T-cell (primary cell): ENCODE results near the gene COL4A3. TPM values are rescaled to one million over a fixed set of nuclear protein-coding genes. Genes with fewer than 3 reads are reported as not detected.

Source experiments
- ATAC-seq, 4 experiments: fragments of 200-7000 bp in 3 of 4; fragments of 150-1000 bp in 1 of 4; cut with Tn5 transposase; replicated peaks in 1 of 4; 1 replicate in 3 of 4; 2 replicates in 1 of 4; pipeline ENCODE4 v1.10.0; 2021; ENCODE audit warnings: moderate library complexity in 3 of 4, mild to moderate bottlenecking in 2 of 4, moderate number of reproducible peaks in 1 of 4
- CTCF ChIA-PET, 2 donors: fragments of 300-600 bp; sonication (Branson Sonifier 250); formaldehyde crosslinking; loops; one replicate each; lab custom pipeline; 2022; ENCODE audit warnings: antibody characterized with exemption in 2 of 2; lab: Charles Lee
- POLR2A ChIA-PET, 2 donors: fragments of 300-600 bp; sonication (Branson Sonifier 250); formaldehyde crosslinking; loops; one replicate each; lab custom pipeline; 2022; ENCODE audit warnings: antibody characterized with exemption in 2 of 2; lab: Charles Lee
- DNase-seq, 35 experiments: peaks; one replicate each; pipeline versions ENCODE4 v3.0.0 to v3.0.0-alpha.2; 2013 to 2023
- H3K27ac ChIP-seq: one replicate; pipeline ENCODE4 v1.5.1; 2013; ENCODE audit warnings: low read length
- H3K27me3 ChIP-seq, 2 experiments: replicated peaks in 1 of 2; 1 replicate in 1 of 2; 2 replicates in 1 of 2; pipeline versions ENCODE4 v1.6.1 to v1.7.0; 2013; ENCODE audit warnings: low read length in 1 of 2, mixed read lengths in 1 of 2; ENCODE audit not compliant: control insufficient read depth in 2 of 2, insufficient read depth in 2 of 2; ENCODE audit errors: extremely low read depth in 1 of 2
- H3K36me3 ChIP-seq, 2 donors: 1 replicate in 1 of 2; 2 replicates in 1 of 2; pipeline versions ENCODE4 v1.6.1 to v1.7.0; 2013; ENCODE audit warnings: low read length in 1 of 2; ENCODE audit not compliant: control insufficient read depth in 2 of 2, insufficient read depth in 1 of 2; ENCODE audit errors: extremely low read depth in 1 of 2
- H3K4me1 ChIP-seq, 2 experiments: 1 replicate in 1 of 2; 2 replicates in 1 of 2; pipeline versions ENCODE4 v1.6.1 to v1.7.0; 2013; ENCODE audit warnings: low read length in 2 of 2, mixed read lengths in 1 of 2; ENCODE audit not compliant: insufficient read depth in 2 of 2, control insufficient read depth in 1 of 2; ENCODE audit errors: extremely low read depth in 1 of 2
- H3K4me3 ChIP-seq, 2 donors: 1 replicate in 1 of 2; 2 replicates in 1 of 2; pipeline versions ENCODE4 v1.5.1 to v1.7.0; 2013; ENCODE audit warnings: mild to moderate bottlenecking in 2 of 2, low read length in 1 of 2, moderate library complexity in 1 of 2; ENCODE audit not compliant: control insufficient read depth in 1 of 2; ENCODE audit errors: extremely low read depth in 1 of 2
- H3K9me3 ChIP-seq: 2 replicates; pipeline ENCODE4 v1.7.0; 2013
- H3K27ac Mint-ChIP-seq, 2 donors: one replicate each; pipeline ENCODE4 v1.8.0; 2020 to 2021; ENCODE audit warnings: mild to moderate bottlenecking in 2 of 2, mixed read lengths in 2 of 2
- H3K27me3 Mint-ChIP-seq, 2 donors: one replicate each; pipeline ENCODE4 v1.8.0; 2021 to 2022; ENCODE audit warnings: mixed read lengths in 2 of 2
- H3K36me3 Mint-ChIP-seq: one replicate; pipeline ENCODE4 v1.8.0; 2021; ENCODE audit warnings: mixed read lengths
- H3K4me1 Mint-ChIP-seq, 3 donors: one replicate each; pipeline ENCODE4 v1.8.0; 2020 to 2022; ENCODE audit warnings: mixed read lengths in 3 of 3, mild to moderate bottlenecking in 1 of 3
- H3K4me3 Mint-ChIP-seq, 3 donors: one replicate each; pipeline ENCODE4 v1.8.0; 2020 to 2022; ENCODE audit warnings: mild to moderate bottlenecking in 3 of 3, mixed read lengths in 3 of 3, moderate library complexity in 3 of 3
- H3K9me3 Mint-ChIP-seq, 3 donors: one replicate each; pipeline ENCODE4 v1.8.0; 2020 to 2022; ENCODE audit warnings: mixed read lengths in 3 of 3
- WGBS: methylation state at CpG from one replicate; pipeline ENCODE4 v1.1.5; 2013; ENCODE audit warnings: missing lambda C conversion rate; ENCODE audit not compliant: insufficient coverage; 5-methylcytosine and 5-hydroxymethylcytosine counted together
- total RNA-seq, 35 experiments: library from RNA in 6 of 35; stranded (reverse) in 6 of 35; fragments of 120-200 nt in 1 of 35; gene quantifications; one replicate each; pipeline versions ENCODE4 v1.2.1 to v1.2.4 and lab custom pipeline; 2013 to 2026

COL4A3 gene
- total RNA-seq, 5 donors from 2014 or later (not counting 1 experiment from before 2014, with no cell fraction given), result 0.35 to 0.65 (median 0.56) TPM

GRCh38 chr2:227192491-227192890 is 28.1 kb downstream of the COL4A3 start:
- H3K36me3 ChIP-seq, result no peaks in the 10 kb centered on the region
- H3K27me3 ChIP-seq, result peaks cover 0 to 5% of the 10 kb centered on the region in 2 experiments
- no CpG with 5 or more reads among the region's 3 CpGs for WGBS
- no peak overlapping the region for H3K27ac ChIP-seq
- Mint-ChIP-seq H3K4me3 (no peak overlapping the region), H3K27me3 (peaks cover 18 to 27% of the 10 kb centered on the region in 2 donors), H3K36me3 (no peaks in the 10 kb centered on the region), H3K4me1 (no peaks in the 10 kb centered on the region), H3K9me3 (no peaks in the 10 kb centered on the region), H3K27ac (no peak overlapping the region)
- ChIA-PET POLR2A (no interaction called here), CTCF (no interaction called here)
- no peaks in the 10 kb centered on the region for H3K4me1 ChIP-seq
- ATAC-seq, result no peak
- no peak overlapping the region for H3K4me3 ChIP-seq
- no peak for DNase-seq
- H3K9me3 ChIP-seq, result no peaks in the 10 kb centered on the region

DNA sequence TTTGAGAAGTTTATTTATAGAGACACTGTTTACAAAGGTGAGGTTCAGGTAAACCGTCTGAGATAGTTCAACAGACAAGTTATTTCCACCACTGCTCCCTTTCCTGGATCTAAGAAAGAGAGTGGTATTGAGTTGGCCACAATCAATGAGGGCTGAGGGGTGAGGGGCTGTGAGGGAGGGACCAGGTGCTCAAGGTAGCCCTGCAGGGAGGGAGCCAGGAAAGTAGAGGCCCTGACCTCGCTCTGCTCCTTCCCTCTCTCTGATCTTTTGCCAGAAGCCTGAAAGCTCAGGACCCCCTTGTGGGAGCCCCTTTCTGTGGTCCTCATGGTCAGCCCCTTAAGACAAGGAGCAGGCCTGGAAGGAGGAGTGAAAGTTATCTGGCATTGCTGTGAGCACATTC is 29.8 kb downstream of the COL4A3 start:
- Mint-ChIP-seq H3K36me3 (no peaks in the 10 kb centered on the region), H3K27ac (no peak overlapping the region), H3K4me3 (no peak overlapping the region), H3K4me1 (no peaks in the 10 kb centered on the region), H3K9me3 (no peaks in the 10 kb centered on the region), H3K27me3 (peaks cover 11 to 20% of the 10 kb centered on the region in 2 donors)
- ATAC-seq, result no peak
- Histone ChIP-seq H3K4me3 (no peak overlapping the region), H3K9me3 (no peaks in the 10 kb centered on the region), H3K36me3 (no peaks in the 10 kb centered on the region), H3K27me3 (peaks cover 0 to 5% of the 10 kb centered on the region in 2 experiments), H3K4me1 (no peaks in the 10 kb centered on the region), H3K27ac (no peak overlapping the region)
- POLR2A ChIA-PET, result no interaction called here
- no peak for DNase-seq
- WGBS, result no CpG with 5 or more reads among the region's 2 CpGs
- CTCF ChIA-PET, result no interaction called here

- no peaks in the 10 kb centered on the region for H3K36me3 ChIP-seq
- ATAC-seq (no peak), DNase-seq (no peak)
- no peaks in the 10 kb centered on the region for H3K9me3 ChIP-seq
- no peak overlapping the region for H3K27ac Mint-ChIP-seq
- peaks cover 0 to 4% of the 10 kb centered on the region in 2 donors for H3K27me3 Mint-ChIP-seq
- H3K4me1 ChIP-seq, result no peaks in the 10 kb centered on the region
- H3K27ac ChIP-seq, result no peak overlapping the region
- CTCF ChIA-PET, result no interaction called here
- POLR2A ChIA-PET, result no interaction called here
- H3K9me3 Mint-ChIP-seq, result no peaks in the 10 kb centered on the region
- H3K4me3 ChIP-seq, result no peak overlapping the region
- no peaks in the 10 kb centered on the region for H3K4me1 Mint-ChIP-seq
- peaks cover 0 to 2% of the 10 kb centered on the region in 2 experiments for H3K27me3 ChIP-seq
- no peak overlapping the region for H3K4me3 Mint-ChIP-seq
- H3K36me3 Mint-ChIP-seq, result no peaks in the 10 kb centered on the region
- 55% methylated on average over 2 of the region's 3 CpGs for WGBS
Measured at GRCh38 chr2:227198866-227199265, 34.4 kb downstream of the COL4A3 start.

- no CpG with 5 or more reads among the region's 2 CpGs for WGBS
- POLR2A ChIA-PET, result no interaction called here
- no peak for ATAC-seq
- no peaks in the 10 kb centered on the region for H3K4me1 Mint-ChIP-seq
- no peaks in the 10 kb centered on the region for H3K9me3 Mint-ChIP-seq
- H3K27me3 Mint-ChIP-seq, result peaks cover 5 to 9% of the 10 kb centered on the region in 2 donors
- H3K4me3 ChIP-seq, result no peak overlapping the region
- no peaks in the 10 kb centered on the region for H3K36me3 ChIP-seq
- H3K4me3 Mint-ChIP-seq, result no peak overlapping the region
- H3K36me3 Mint-ChIP-seq, result no peaks in the 10 kb centered on the region
- no peak for DNase-seq
- CTCF ChIA-PET, result no interaction called here
- H3K27ac Mint-ChIP-seq, result no peak overlapping the region
- H3K9me3 ChIP-seq, result no peaks in the 10 kb centered on the region
- H3K27ac ChIP-seq, result no peak overlapping the region
- no peaks in the 10 kb centered on the region for H3K4me1 ChIP-seq
- no peaks in the 10 kb centered on the region for H3K27me3 ChIP-seq
Measured at GRCh38 chr2:227201771-227202170, 37.3 kb downstream of the COL4A3 start.

DNA sequence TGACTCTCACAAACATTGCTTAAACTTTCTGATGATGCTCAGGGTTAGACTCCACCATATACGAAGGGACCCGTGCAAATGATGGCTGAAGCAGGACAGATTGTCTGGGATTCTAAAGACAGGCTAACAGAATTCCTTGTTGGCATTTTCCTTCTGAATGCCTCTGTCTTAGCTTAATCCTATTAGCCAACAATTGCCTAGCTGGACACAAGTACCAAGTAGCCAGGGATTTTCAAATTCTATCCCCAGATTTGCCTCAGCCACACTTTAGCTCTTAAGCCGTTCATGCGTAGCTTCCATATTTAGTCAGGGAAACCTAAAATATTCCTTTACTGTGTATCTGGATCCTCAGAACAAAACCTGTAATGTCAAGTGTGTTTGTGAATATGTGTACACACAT is 40.0 kb downstream of the COL4A3 start:
- WGBS, result 100% methylated on average over 3 of the region's 4 CpGs
- Histone ChIP-seq H3K27me3 (peaks cover 0 to 4% of the 10 kb centered on the region in 2 experiments), H3K4me1 (no peaks in the 10 kb centered on the region), H3K9me3 (no peaks in the 10 kb centered on the region), H3K27ac (no peak overlapping the region), H3K4me3 (no peak overlapping the region), H3K36me3 (no peaks in the 10 kb centered on the region)
- ATAC-seq (no peak), DNase-seq (no peak)
- H3K9me3 Mint-ChIP-seq, result no peaks in the 10 kb centered on the region
- H3K36me3 Mint-ChIP-seq, result no peaks in the 10 kb centered on the region
- peaks cover 13 to 17% of the 10 kb centered on the region in 2 donors for H3K27me3 Mint-ChIP-seq
- no peak overlapping the region for H3K4me3 Mint-ChIP-seq
- H3K4me1 Mint-ChIP-seq, result no peaks in the 10 kb centered on the region
- POLR2A ChIA-PET, result no interaction called here
- H3K27ac Mint-ChIP-seq, result no peak overlapping the region
- CTCF ChIA-PET, result no interaction called here

GRCh38 chr2:227205701-227206100 is 41.3 kb downstream of the COL4A3 start:
- Mint-ChIP-seq H3K4me3 (no peak overlapping the region), H3K36me3 (no peaks in the 10 kb centered on the region), H3K27ac (no peak overlapping the region), H3K9me3 (no peaks in the 10 kb centered on the region), H3K4me1 (no peaks in the 10 kb centered on the region), H3K27me3 (peaks cover 9 to 20% of the 10 kb centered on the region in 2 donors)
- H3K27me3 ChIP-seq, result peaks cover 0 to 4% of the 10 kb centered on the region in 2 experiments
- no peak for ATAC-seq
- no peaks in the 10 kb centered on the region for H3K36me3 ChIP-seq
- POLR2A ChIA-PET, result interaction anchor here in 1 of 2 donors (0.6 kb wide), 1 partner anchor 12 kb away, joined by 4 read pairs; no protein-coding TSS in a partner anchor
- DNase-seq, result no peak
- no peak overlapping the region for H3K27ac ChIP-seq
- CTCF ChIA-PET, result interaction anchor here in 1 of 2 donors (0.6 kb wide), 2 partner anchors 19 to 61 kb away, joined by 3 to 6 read pairs; no protein-coding TSS in a partner anchor
- H3K4me3 ChIP-seq, result no peak overlapping the region
- H3K4me1 ChIP-seq, result no peaks in the 10 kb centered on the region
- no peaks in the 10 kb centered on the region for H3K9me3 ChIP-seq
- 65% methylated on average over 2 of the region's 4 CpGs for WGBS

GRCh38 chr2:227206406-227206805 is 42.0 kb downstream of the COL4A3 start:
- Mint-ChIP-seq H3K36me3 (no peaks in the 10 kb centered on the region), H3K27me3 (peaks cover 9 to 20% of the 10 kb centered on the region in 2 donors), H3K27ac (no peak overlapping the region), H3K9me3 (no peaks in the 10 kb centered on the region), H3K4me3 (no peak overlapping the region), H3K4me1 (no peaks in the 10 kb centered on the region)
- H3K4me1 ChIP-seq, result no peaks in the 10 kb centered on the region
- no peak for DNase-seq
- H3K27me3 ChIP-seq, result peaks cover 0 to 4% of the 10 kb centered on the region in 2 experiments
- ATAC-seq, result no peak
- ChIA-PET CTCF (no interaction called here), POLR2A (no interaction called here)
- no peak overlapping the region for H3K4me3 ChIP-seq
- H3K36me3 ChIP-seq, result no peaks in the 10 kb centered on the region
- no peaks in the 10 kb centered on the region for H3K9me3 ChIP-seq
- no peak overlapping the region for H3K27ac ChIP-seq
- WGBS, result 85% methylated on average over 5 of the region's 9 CpGs
